NCI-H2196 treated with DMSO at 0.1 percent for 48 hours (cell line): ENCODE results near the gene INPP5E.
"Not testable (repeated sequence)": the region's sequence is repeated elsewhere in the genome, so short reads cannot be mapped to it uniquely, and the experiment has no call there.

Experiments used
- DNase-seq: peaks from one replicate; lab custom pipeline; 2025; ENCODE audit not compliant: unreplicated experiment; lab: John Stamatoyannopoulos, UW

INPP5E gene

GRCh38 chr9:136430588-136431234 is 8.9 kb downstream of the INPP5E start:
- no peak for DNase-seq

GRCh38 chr9:136429683-136430491 is 9.8 kb downstream of the INPP5E start:
- no peak for DNase-seq

- no peak for DNase-seq
Observed at GRCh38 chr9:136429075-136429628, 10.5 kb downstream of the INPP5E start.

- no peak for DNase-seq
Observed at GRCh38 chr9:136426787-136427186, 12.9 kb downstream of the INPP5E start.

GRCh38 chr9:136425367-136425766 is 14.3 kb downstream of the INPP5E start:
- DNase-seq: not testable (repeated sequence)

GRCh38 chr9:136424750-136425362 is 14.8 kb downstream of the INPP5E start:
- DNase-seq: no peak

- DNase-seq: no peak
Observed at GRCh38 chr9:136423432-136424146, 16.1 kb downstream of the INPP5E start.

GRCh38 chr9:136422876-136423275 is 16.8 kb downstream of the INPP5E start:
- DNase-seq: no peak

GRCh38 chr9:136421791-136422190 is 17.9 kb downstream of the INPP5E start:
- no peak for DNase-seq

DNA sequence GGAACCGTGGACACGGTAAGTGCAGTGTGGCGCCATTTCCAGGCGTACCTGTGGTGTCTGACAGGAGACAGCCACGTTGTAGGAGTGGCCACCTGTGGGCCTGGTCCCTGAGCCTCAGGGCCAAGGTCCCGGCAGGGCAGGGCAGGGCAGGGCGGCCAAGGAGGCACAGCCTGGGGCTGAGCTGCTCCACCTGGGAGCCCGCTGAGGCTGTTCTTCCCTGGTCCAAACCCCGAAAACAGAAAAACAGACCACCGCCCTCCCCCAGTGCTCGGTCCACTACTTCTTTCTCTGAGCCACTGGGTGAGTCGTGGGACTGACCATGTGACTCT is 20.6 kb downstream of the INPP5E start:
- no peak for DNase-seq

GRCh38 chr9:136418182-136419091 is 21.2 kb downstream of the INPP5E start:
- no peak for DNase-seq

DNA sequence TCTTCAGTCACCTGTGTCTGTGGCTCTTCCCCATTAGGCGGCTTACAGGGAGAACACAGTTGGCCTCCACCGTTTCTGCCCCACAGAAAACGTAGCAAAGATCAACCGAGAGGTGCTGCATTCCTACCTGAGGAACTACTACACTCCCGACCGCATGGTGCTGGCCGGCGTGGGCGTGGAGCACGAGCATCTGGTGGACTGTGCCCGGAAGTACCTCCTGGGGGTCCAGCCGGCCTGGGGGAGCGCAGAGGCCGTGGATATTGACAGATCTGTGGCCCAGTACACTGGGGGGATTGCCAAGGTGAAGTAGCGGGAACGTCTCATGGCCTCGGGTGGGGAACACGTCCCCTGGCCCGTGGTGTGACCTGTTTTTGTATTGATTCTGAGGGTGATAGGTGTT is 22.7 kb downstream of the INPP5E start:
- no peak for DNase-seq

DNA sequence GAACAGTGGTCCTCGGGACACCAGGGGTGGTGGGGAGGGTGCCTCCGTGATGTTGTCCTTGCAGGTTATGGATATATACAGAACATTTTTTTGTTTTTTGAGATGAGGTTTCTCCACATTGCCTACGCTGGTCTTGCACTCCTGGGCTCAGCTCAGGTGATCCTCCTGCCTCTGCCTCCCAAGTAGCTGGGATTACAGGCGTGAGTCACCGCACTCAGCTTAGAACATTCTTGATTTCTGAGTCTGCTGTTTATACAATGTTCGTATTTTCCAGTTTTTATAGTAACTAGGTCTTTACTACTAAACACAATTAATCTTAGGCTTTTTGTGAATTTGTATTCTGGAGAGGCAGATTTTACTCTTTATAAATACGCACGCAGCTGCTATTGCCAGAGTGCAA is 23.2 kb downstream of the INPP5E start:
- DNase-seq: no peak

- DNase-seq: no peak
Observed at GRCh38 chr9:136412962-136413361, 26.7 kb downstream of the INPP5E start.

GRCh38 chr9:136411378-136411777 is 28.3 kb downstream of the INPP5E start:
- DNase-seq: no peak

DNA sequence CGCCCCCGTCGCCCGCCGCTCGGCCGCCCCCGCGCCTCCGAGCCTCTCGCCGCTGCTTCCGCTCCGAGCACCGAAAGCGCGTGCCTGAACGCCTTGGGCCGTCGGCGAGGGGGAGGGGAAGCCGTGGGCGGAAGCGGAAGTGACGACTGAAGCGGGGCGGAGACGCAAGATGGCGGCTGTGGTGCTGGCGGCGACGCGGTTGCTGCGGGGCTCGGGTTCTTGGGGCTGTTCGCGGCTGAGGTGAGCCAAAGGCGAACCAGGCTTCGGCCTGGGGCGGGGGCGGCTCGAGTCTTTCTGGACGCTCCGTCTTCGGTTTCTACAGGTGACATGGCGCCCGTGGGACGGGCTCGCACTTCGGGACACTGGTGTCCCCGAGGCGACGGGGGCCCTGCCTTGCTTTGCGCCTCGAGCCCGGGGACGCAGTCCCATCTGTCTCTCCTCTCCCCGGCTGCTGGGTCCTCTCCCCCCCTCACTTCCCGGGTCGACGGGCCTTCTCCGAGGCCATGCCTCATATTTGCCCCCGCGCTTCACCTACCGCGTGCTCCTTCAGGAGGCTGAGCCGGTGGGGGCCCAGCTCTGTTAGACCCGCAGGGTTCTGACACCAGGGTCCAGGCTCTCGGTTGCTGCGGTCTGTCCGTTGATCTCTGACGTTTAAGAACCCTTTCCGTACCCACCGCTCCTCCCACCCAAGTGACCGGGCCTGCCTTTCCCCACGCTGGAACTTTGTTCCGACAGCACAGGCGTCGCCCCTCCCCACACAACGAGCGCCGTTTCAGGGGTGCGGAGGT is 29.0 kb downstream of the INPP5E start, which contains the start of the genes ENTR1 and PMPCA:
Gene ENTR1, minus strand, starts transcription at position 115 of the 788 bp plus-strand sequence. CDS start 217 bp downstream, outside the sequence.
Gene PMPCA, plus strand, starts transcription at position 159 of the 788 bp plus-strand sequence. Its CDS starts 11 bp downstream, at position 170.
- DNase-seq: peak; percentile 72

DNA sequence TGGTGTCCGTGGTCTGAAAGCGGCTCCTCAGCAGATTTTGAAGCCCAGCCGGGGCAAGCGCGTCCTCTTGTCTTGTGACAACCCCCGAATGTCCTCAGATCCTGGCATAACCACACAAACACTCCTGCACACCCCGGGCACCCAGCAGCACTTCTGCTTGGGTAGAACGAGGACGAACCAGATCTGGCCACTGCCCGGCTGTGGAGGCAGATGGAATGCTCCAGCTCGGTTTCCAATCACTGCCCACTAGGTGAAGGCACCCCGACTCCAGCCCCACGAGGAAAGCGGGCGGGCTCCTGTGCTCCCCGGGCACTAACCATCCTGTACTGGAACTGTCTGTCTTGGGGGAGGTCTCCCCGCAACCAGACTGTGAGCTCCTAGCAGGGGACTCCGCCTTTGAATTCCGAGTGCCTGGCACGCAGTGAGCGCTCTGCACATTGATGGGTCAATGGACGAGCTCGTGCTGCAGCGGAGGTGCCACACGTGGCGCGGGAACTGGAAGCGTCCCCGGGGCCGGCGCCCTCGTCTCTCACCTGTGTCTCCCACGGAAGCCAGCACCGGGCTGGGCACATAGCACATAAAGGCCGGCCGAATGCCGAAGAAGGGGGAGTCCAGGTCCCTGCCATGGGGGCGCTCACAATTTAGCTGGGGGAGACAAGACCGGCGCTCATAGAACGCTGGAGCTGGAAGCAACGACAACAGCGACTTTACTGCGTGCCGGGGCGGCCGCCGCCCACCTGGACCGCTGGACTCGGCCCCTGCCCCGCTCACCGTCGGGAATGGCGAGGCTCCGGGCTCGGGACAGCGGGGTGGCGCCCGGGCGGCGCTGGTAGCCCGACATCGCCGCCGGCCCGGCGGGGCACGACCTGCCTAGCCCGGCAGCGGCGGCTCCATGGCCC is 29.8 kb downstream of the INPP5E start:
- DNase-seq: no peak

GRCh38 chr9:136407911-136408310 is 31.7 kb downstream of the INPP5E start:
- no peak for DNase-seq
